GM12878 (cell line): Measurements from ENCODE around the gene STXBP4. TPM values are rescaled to one million over a fixed set of nuclear protein-coding genes. Genes with fewer than 3 reads are reported as not detected.

Experiments used
- ATAC-seq: fragments of 200-7000 bp; cut with Tn5 transposase; 3 replicates; pipeline ENCODE4 v1.9.1; 2020; ENCODE audit warnings: mild to moderate bottlenecking, moderate library complexity
- BruUV-seq: library from RNA; stranded (reverse); fragments of 400-500 nt; replicated peaks from 2 replicates; lab custom pipeline; 2021; lab: Mats Ljungman, UMichigan
- CTCF ChIA-PET: fragments of 300-600 bp; sonication (Branson Sonifier 250); formaldehyde crosslinking; extraction: SDS; loops from one replicate; lab custom pipeline; 2021; ENCODE audit warnings: inconsistent platforms; lab: Yijun Ruan, JAX
- POLR2A ChIA-PET: fragments of 350-600 bp; formaldehyde crosslinking; extraction: SDS; loops from one replicate; lab custom pipeline; 2021; ENCODE audit warnings: inconsistent platforms; lab: Charles Lee
- RAD21 ChIA-PET: fragments of 300-600 bp; sonication (Branson Sonifier 250); formaldehyde crosslinking; loops from one replicate; lab custom pipeline; 2023; ENCODE audit warnings: antibody characterized with exemption; ENCODE audit not compliant: unreplicated experiment; lab: Charles Lee
- SMC1A ChIA-PET: fragments of 300-600 bp; sonication (Branson Sonifier 250); formaldehyde crosslinking; loops from one replicate; lab custom pipeline; 2023; ENCODE audit not compliant: unreplicated experiment, uncharacterized antibody; lab: Charles Lee
- DNase-seq: peaks from one replicate; pipeline ENCODE4 v3.0.0-alpha.2; 2011; ENCODE audit warnings: low read depth, low spot score
- FAIRE-seq: peaks from 3 replicates; lab custom pipeline; 2011; peaks lifted over from hg19 to GRCh38; lab: Jason Lieb, UNC
- H2AFZ ChIP-seq: 2 replicates; pipeline ENCODE4 v1.6.0; 2011; ENCODE audit warnings: low read depth, low read length, control low read depth; ENCODE audit not compliant: control insufficient read depth
- H3K27ac ChIP-seq: 2 replicates; pipeline ENCODE4 v1.5.1; 2011; ENCODE audit warnings: control low read depth; ENCODE audit not compliant: control insufficient read depth, insufficient read depth
- H3K27me3 ChIP-seq, 2 experiments: replicated peaks in 1 of 2; 2 replicates each; pipeline versions ENCODE4 v1.6.0 to v1.6.1; 2011; ENCODE audit warnings: low read length in 1 of 2; ENCODE audit not compliant: control insufficient read depth in 2 of 2, insufficient read depth in 2 of 2
- H3K36me3 ChIP-seq, 2 experiments: 2 replicates each; pipeline ENCODE4 v1.5.1; 2011; ENCODE audit warnings: low read length in 1 of 2; ENCODE audit not compliant: control insufficient read depth in 2 of 2, insufficient read depth in 2 of 2
- H3K4me1 ChIP-seq: 2 replicates; pipeline ENCODE4 v1.6.1; 2011; ENCODE audit warnings: mild to moderate bottlenecking, low read length, moderate library complexity, mixed read lengths; ENCODE audit not compliant: control insufficient read depth, insufficient read depth
- H3K4me2 ChIP-seq: 2 replicates; pipeline ENCODE4 v1.6.0; 2011; ENCODE audit warnings: control low read depth; ENCODE audit not compliant: control insufficient read depth, insufficient read depth
- H3K4me3 ChIP-seq: fragments of 200-600 bp; sonication (generic); 2 replicates; pipeline ENCODE4 v1.5.1; 2016
- H3K79me2 ChIP-seq: 2 replicates; pipeline ENCODE4 v1.6.0; 2011; ENCODE audit warnings: low read length; ENCODE audit not compliant: control insufficient read depth, insufficient read depth
- H3K9ac ChIP-seq: 2 replicates; pipeline ENCODE4 v1.8.0; 2011; ENCODE audit warnings: low read length, control low read depth, mixed read lengths; ENCODE audit not compliant: control insufficient read depth, insufficient read depth
- H3K9me3 ChIP-seq: replicated peaks from 3 replicates; pipeline ENCODE4 v1.5.1; 2011; ENCODE audit warnings: mild to moderate bottlenecking, low read length; ENCODE audit not compliant: control insufficient read depth, insufficient read depth
- H4K20me1 ChIP-seq: 2 replicates; pipeline ENCODE4 v1.6.0; 2011; ENCODE audit not compliant: control insufficient read depth, insufficient read depth
- CBFB ChIP-seq: IDR thresholded peaks from 2 replicates; pipeline ENCODE4 v1.6.1; 2016; ENCODE audit warnings: antibody characterized with exemption, low read depth
- HCFC1 ChIP-seq: fragments of 150-350 bp; IDR thresholded peaks from 2 replicates; pipeline ENCODE4 v1.6.1; 2014; ENCODE audit warnings: low read length
- NBN ChIP-seq: fragments of 450-650 bp; IDR thresholded peaks from 2 replicates; pipeline ENCODE4 v1.6.1; 2016
- NR2C2 ChIP-seq: IDR thresholded peaks from 2 replicates; pipeline ENCODE4 v1.6.1; 2011; ENCODE audit warnings: borderline replicate concordance, low read depth; ENCODE audit not compliant: control insufficient read depth, insufficient read length
- NRF1 ChIP-seq: conservative IDR thresholded peaks from 2 replicates; pipeline ENCODE4 v1.6.1; 2011; ENCODE audit warnings: mild to moderate bottlenecking, low read depth, low read length, improper control_type of control experiment
- RUNX3 ChIP-seq: IDR thresholded peaks from 2 replicates; pipeline ENCODE4 v1.6.1; 2012; ENCODE audit warnings: low read length, inconsistent platforms
- SKIL ChIP-seq: fragments of 450-650 bp; IDR thresholded peaks from 2 replicates; pipeline ENCODE4 v1.6.1; 2017; ENCODE audit warnings: mild to moderate bottlenecking, low read depth, inconsistent platforms; ENCODE audit not compliant: poor library complexity, severe bottlenecking
- SREBF1 ChIP-seq: IDR thresholded peaks from 2 replicates; pipeline ENCODE4 v1.6.1; 2012; ENCODE audit warnings: mild to moderate bottlenecking, low read length
- TARDBP ChIP-seq: IDR thresholded peaks from 2 replicates; pipeline ENCODE4 v1.6.1; 2016; ENCODE audit warnings: borderline replicate concordance
- YY1 ChIP-seq: IDR thresholded peaks from 2 replicates; pipeline ENCODE4 v1.6.1; 2011; ENCODE audit warnings: low read depth, mild to moderate bottlenecking, low read length
- WGBS: methylation state at CpG from one replicate; pipeline ENCODE4 v1.1.6; 2016; ENCODE audit warnings: low lambda C conversion rate; ENCODE audit not compliant: insufficient replicate concordance, insufficient coverage; ENCODE audit errors: missing lambda C conversion rate; 5-methylcytosine and 5-hydroxymethylcytosine counted together
- in situ Hi-C: fragments of 300-500 bp; cut with MboI; formaldehyde crosslinking; loops from 9 replicates; pipeline ENCODE4 v1.14.3; 2018; ENCODE audit warnings: mixed read lengths
- intact Hi-C: fragments of 100-400 bp; cut with micrococcal nuclease; formaldehyde crosslinking; loops from one replicate; pipeline ENCODE4 v1.14.2; 2022; ENCODE audit not compliant: unreplicated experiment
- polyA plus RNA-seq, 11 experiments: library from polyadenylated mRNA; depleted of rRNA in 4 of 11; unstranded in 6 of 11; stranded (reverse) in 5 of 11; fragments of >200 nt; fragmentation: Nextera tagmentation in 4 of 11; fragmentation: Illumina TruSeq in 1 of 11; extraction: Ambion mirVana in 4 of 11; extraction: Trizol in 1 of 11; gene quantifications; 1 replicate in 1 of 11; 2 replicates in 10 of 11; pipeline versions ENCODE4 v1.2.1 to v1.2.3, GENCODE V29; 2011 to 2016; ENCODE audit warnings: inconsistent platforms in 2 of 11, missing spikeins in 2 of 11, low read depth in 1 of 11
- total RNA-seq, 4 experiments: library from RNA; depleted of rRNA in 3 of 4; stranded (reverse); fragments of >200 nt in 3 of 4; fragmentation: Illumina TruSeq in 1 of 4; extraction: Trizol in 1 of 4; gene quantifications; 2 replicates each; pipeline versions ENCODE4 v1.2.1 to v1.2.3, GENCODE V29; 2013 to 2021

Gene STXBP4
- total and polyA plus RNA-seq, 10 of the 15 experiments (the other 5 are each of a cell fraction or from before 2014, with no cell fraction given) = 4.3 to 11.0 (median 6.7) TPM

GRCh38 chr17:55198690-55199370 lies 230.3 kb downstream of the STXBP4 start:
- H3K27ac ChIP-seq = no peak overlapping the region
- no peaks in the 10 kb centered on the region for H3K27me3 ChIP-seq
- no peak overlapping the region for H3K4me2 ChIP-seq
- FAIRE-seq = no peak
- ChIA-PET SMC1A (no interaction called here), RAD21 (no interaction called here), POLR2A (no interaction called here), CTCF (no interaction called here)
- 11% methylated on average over 2 of the region's 2 CpGs for WGBS
- DNase-seq = no peak
- no peak overlapping the region for H3K9ac ChIP-seq
- no peaks in the 10 kb centered on the region for H3K79me2 ChIP-seq
- intact Hi-C loops (no loop called here), in situ Hi-C loops (no loop called here)
- BruUV-seq = no TSS peak
- no peak overlapping the region for H2AFZ ChIP-seq
- H3K4me3 ChIP-seq = no peak overlapping the region
- H3K36me3 ChIP-seq = no peaks in the 10 kb centered on the region
- ATAC-seq = no peak
- no peaks in the 10 kb centered on the region for H4K20me1 ChIP-seq
- H3K4me1 ChIP-seq = no peaks in the 10 kb centered on the region
- H3K9me3 ChIP-seq = no peaks in the 10 kb centered on the region
- no peak for TF ChIP-seq NBN
- no peak for TF ChIP-seq NRF1
- no peak for TF ChIP-seq SREBF1
- no peak for TF ChIP-seq HCFC1
- no peak for TF ChIP-seq RUNX3
- TF ChIP-seq CBFB = no peak
- no peak for TF ChIP-seq SKIL
- no peak for TF ChIP-seq NR2C2
- TF ChIP-seq TARDBP = no peak
- no peak for TF ChIP-seq YY1
